HEK293 (cell line): Measurements from ENCODE around the gene NSMCE3.

ENCODE experiments used
- BCL11B ChIP-seq: fragments of 450-650 bp; formaldehyde crosslinking; IDR thresholded peaks from 2 replicates; pipeline ENCODE4 v1.5.1; 2016; ENCODE audit warnings: low read depth, missing biosample characterization, missing genetic modification characterization
- EGR2 ChIP-seq: fragments of 450-650 bp; formaldehyde crosslinking; IDR thresholded peaks from 2 replicates; pipeline ENCODE4 v1.5.1; 2016; ENCODE audit warnings: low read depth, missing biosample characterization, missing genetic modification characterization
- GFI1B ChIP-seq: fragments of 450-650 bp; formaldehyde crosslinking; IDR thresholded peaks from 2 replicates; pipeline ENCODE4 v1.5.1; 2016; ENCODE audit warnings: missing biosample characterization, missing genetic modification characterization
- HIC1 ChIP-seq: fragments of 450-650 bp; formaldehyde crosslinking; IDR thresholded peaks from 2 replicates; pipeline ENCODE4 v1.5.1; 2016; ENCODE audit warnings: missing biosample characterization, missing genetic modification characterization
- OSR2 ChIP-seq: fragments of 450-650 bp; formaldehyde crosslinking; IDR thresholded peaks from 2 replicates; pipeline ENCODE4 v1.5.1; 2016; ENCODE audit warnings: missing biosample characterization, missing genetic modification characterization
- REST ChIP-seq: fragments of 450-650 bp; formaldehyde crosslinking; IDR thresholded peaks from 2 replicates; pipeline ENCODE4 v1.5.1; 2016; ENCODE audit warnings: missing biosample characterization, missing genetic modification characterization
- SP7 ChIP-seq: fragments of 450-650 bp; formaldehyde crosslinking; IDR thresholded peaks from 2 replicates; pipeline ENCODE4 v1.5.1; 2016; ENCODE audit warnings: missing biosample characterization, missing genetic modification characterization
- YY1 ChIP-seq: fragments of 450-650 bp; formaldehyde crosslinking; IDR thresholded peaks from 2 replicates; pipeline ENCODE4 v1.5.1; 2018; ENCODE audit warnings: missing biosample characterization, missing genetic modification characterization
- ZFP37 ChIP-seq: fragments of 450-650 bp; formaldehyde crosslinking; IDR thresholded peaks from 2 replicates; pipeline ENCODE4 v1.5.1; 2016; ENCODE audit warnings: missing biosample characterization, missing genetic modification characterization
- ZFP69B ChIP-seq: fragments of 450-650 bp; formaldehyde crosslinking; IDR thresholded peaks from 2 replicates; pipeline ENCODE4 v1.5.1; 2016; ENCODE audit warnings: missing biosample characterization, missing genetic modification characterization
- ZIC2 ChIP-seq: fragments of 450-650 bp; formaldehyde crosslinking; IDR thresholded peaks from 2 replicates; pipeline ENCODE4 v1.5.1; 2016; ENCODE audit warnings: missing biosample characterization, missing genetic modification characterization
- ZNF138 ChIP-seq: fragments of 450-650 bp; formaldehyde crosslinking; IDR thresholded peaks from 2 replicates; pipeline ENCODE4 v1.5.1; 2016; ENCODE audit warnings: missing biosample characterization, missing genetic modification characterization, borderline replicate concordance
- ZNF155 ChIP-seq: fragments of 450-650 bp; formaldehyde crosslinking; IDR thresholded peaks from 2 replicates; pipeline ENCODE4 v1.5.1; 2016; ENCODE audit warnings: missing biosample characterization, missing genetic modification characterization
- ZNF23 ChIP-seq: fragments of 450-650 bp; formaldehyde crosslinking; IDR thresholded peaks from 2 replicates; pipeline ENCODE4 v1.5.1; 2016; ENCODE audit warnings: missing biosample characterization, missing genetic modification characterization, borderline replicate concordance
- ZNF335 ChIP-seq: fragments of 450-650 bp; formaldehyde crosslinking; conservative IDR thresholded peaks from 2 replicates; pipeline ENCODE4 v1.5.1; 2016; ENCODE audit warnings: missing biosample characterization, missing genetic modification characterization
- ZNF366 ChIP-seq: fragments of 450-650 bp; formaldehyde crosslinking; conservative IDR thresholded peaks from 2 replicates; pipeline ENCODE4 v1.5.1; 2016; ENCODE audit warnings: missing biosample characterization, missing genetic modification characterization
- ZNF510 ChIP-seq: fragments of 450-650 bp; formaldehyde crosslinking; IDR thresholded peaks from 2 replicates; pipeline ENCODE4 v1.5.1; 2018; ENCODE audit warnings: mild to moderate bottlenecking, missing genetic modification characterization, missing biosample characterization; ENCODE audit not compliant: insufficient replicate concordance
- ZNF544 ChIP-seq: fragments of 450-650 bp; formaldehyde crosslinking; IDR thresholded peaks from 2 replicates; pipeline ENCODE4 v1.5.0; 2017; ENCODE audit warnings: missing biosample characterization, missing genetic modification characterization
- ZNF549 ChIP-seq: fragments of 450-650 bp; IDR thresholded peaks from 2 replicates; pipeline ENCODE4 v1.5.1; 2018; ENCODE audit warnings: missing biosample characterization, missing genetic modification characterization, mild to moderate bottlenecking, inconsistent platforms, moderate library complexity
- ZNF580 ChIP-seq: fragments of 450-650 bp; formaldehyde crosslinking; IDR thresholded peaks from 2 replicates; pipeline ENCODE4 v1.5.1; 2016; ENCODE audit warnings: missing biosample characterization, missing genetic modification characterization
- ZNF777 ChIP-seq: fragments of 450-650 bp; formaldehyde crosslinking; IDR thresholded peaks from 2 replicates; pipeline ENCODE4 v1.5.1; 2017; ENCODE audit warnings: missing biosample characterization, missing genetic modification characterization, borderline replicate concordance
- TF ChIP-seq, protein P1 (sequence below): fragments of 450-650 bp; formaldehyde crosslinking; IDR thresholded peaks from 2 replicates; pipeline ENCODE4 v1.5.1; 2017; ENCODE audit warnings: missing biosample characterization, missing genetic modification characterization
- TF ChIP-seq, protein P2 (sequence below): fragments of 450-650 bp; formaldehyde crosslinking; IDR thresholded peaks from 2 replicates; pipeline ENCODE4 v1.5.1; 2016; ENCODE audit warnings: missing biosample characterization, missing genetic modification characterization, borderline replicate concordance
- TF ChIP-seq, protein P3 (sequence below): fragments of 450-650 bp; formaldehyde crosslinking; IDR thresholded peaks from 2 replicates; pipeline ENCODE4 v1.5.1; 2017; ENCODE audit warnings: missing biosample characterization, missing genetic modification characterization
- TF ChIP-seq, protein P4 (sequence below): sonication (generic); formaldehyde crosslinking; IDR thresholded peaks from 2 replicates; pipeline ENCODE4 v1.8.1; 2022; ENCODE audit warnings: mild to moderate bottlenecking, moderate library complexity, missing genetic modification reagents

The NSMCE3 gene

DNA sequence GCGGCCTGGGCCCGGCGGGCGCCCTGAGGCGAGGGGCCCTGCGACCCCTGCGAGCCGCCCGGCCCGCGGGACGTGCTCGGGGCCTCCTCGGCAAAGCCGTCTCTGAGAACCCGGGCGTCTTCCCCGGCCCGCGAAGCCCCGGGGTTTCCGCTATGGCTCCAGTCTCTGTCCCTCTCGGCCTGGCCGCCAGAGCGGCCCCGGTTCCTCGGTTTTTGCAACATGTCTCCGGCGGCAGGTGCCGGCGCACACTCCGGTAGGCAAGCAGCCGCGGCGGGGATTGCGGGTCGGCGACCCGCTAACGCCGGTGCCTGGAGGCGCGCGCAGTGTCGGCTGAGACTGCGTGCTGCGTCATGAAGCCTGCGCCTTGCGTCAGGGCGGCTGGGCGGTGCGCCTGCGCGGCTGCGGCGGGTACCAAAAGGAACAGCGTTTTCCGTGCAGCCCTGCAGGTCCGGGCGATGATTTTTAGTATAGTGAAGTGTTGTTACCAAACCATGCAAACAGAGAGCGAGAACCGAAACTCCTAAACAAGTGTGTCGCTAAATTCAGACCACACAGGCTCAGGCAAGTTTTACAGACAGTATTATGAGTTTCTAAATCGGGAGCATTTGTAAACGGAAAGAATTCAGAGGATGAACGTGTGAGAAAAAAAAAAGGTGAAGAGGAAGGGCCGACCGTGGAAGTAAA is at the start of gene NSMCE3 (continued):
- TF ChIP-seq SP7 (tag by site-specific recombination) = 0 out of 2 replicates have a peak, but pooled peaks have one; percentile 32
- no peak for TF ChIP-seq ZNF777 (tag by site-specific recombination)
- TF ChIP-seq OSR2 = no peak
- TF ChIP-seq ZFP37 = no peak
- TF ChIP-seq ZNF580 (tag by site-specific recombination) = no peak
- TF ChIP-seq ZNF366 (tag by site-specific recombination) = no peak
- no peak for TF ChIP-seq ZNF510 (tag by site-specific recombination)
- TF ChIP-seq, protein P1, sequence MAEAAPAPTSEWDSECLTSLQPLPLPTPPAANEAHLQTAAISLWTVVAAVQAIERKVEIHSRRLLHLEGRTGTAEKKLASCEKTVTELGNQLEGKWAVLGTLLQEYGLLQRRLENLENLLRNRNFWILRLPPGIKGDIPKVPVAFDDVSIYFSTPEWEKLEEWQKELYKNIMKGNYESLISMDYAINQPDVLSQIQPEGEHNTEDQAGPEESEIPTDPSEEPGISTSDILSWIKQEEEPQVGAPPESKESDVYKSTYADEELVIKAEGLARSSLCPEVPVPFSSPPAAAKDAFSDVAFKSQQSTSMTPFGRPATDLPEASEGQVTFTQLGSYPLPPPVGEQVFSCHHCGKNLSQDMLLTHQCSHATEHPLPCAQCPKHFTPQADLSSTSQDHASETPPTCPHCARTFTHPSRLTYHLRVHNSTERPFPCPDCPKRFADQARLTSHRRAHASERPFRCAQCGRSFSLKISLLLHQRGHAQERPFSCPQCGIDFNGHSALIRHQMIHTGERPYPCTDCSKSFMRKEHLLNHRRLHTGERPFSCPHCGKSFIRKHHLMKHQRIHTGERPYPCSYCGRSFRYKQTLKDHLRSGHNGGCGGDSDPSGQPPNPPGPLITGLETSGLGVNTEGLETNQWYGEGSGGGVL (tag by site-specific recombination) = no peak
- no peak for TF ChIP-seq GFI1B (tag by site-specific recombination)
- no peak for TF ChIP-seq ZNF155 (tag by site-specific recombination)
- no peak for TF ChIP-seq BCL11B (tag by site-specific recombination)
- peak; percentile 69 for TF ChIP-seq ZNF335 (tag by site-specific recombination)
- no peak for TF ChIP-seq ZNF138
- no peak for TF ChIP-seq ZNF544 (tag by site-specific recombination)
- TF ChIP-seq, protein P2, sequence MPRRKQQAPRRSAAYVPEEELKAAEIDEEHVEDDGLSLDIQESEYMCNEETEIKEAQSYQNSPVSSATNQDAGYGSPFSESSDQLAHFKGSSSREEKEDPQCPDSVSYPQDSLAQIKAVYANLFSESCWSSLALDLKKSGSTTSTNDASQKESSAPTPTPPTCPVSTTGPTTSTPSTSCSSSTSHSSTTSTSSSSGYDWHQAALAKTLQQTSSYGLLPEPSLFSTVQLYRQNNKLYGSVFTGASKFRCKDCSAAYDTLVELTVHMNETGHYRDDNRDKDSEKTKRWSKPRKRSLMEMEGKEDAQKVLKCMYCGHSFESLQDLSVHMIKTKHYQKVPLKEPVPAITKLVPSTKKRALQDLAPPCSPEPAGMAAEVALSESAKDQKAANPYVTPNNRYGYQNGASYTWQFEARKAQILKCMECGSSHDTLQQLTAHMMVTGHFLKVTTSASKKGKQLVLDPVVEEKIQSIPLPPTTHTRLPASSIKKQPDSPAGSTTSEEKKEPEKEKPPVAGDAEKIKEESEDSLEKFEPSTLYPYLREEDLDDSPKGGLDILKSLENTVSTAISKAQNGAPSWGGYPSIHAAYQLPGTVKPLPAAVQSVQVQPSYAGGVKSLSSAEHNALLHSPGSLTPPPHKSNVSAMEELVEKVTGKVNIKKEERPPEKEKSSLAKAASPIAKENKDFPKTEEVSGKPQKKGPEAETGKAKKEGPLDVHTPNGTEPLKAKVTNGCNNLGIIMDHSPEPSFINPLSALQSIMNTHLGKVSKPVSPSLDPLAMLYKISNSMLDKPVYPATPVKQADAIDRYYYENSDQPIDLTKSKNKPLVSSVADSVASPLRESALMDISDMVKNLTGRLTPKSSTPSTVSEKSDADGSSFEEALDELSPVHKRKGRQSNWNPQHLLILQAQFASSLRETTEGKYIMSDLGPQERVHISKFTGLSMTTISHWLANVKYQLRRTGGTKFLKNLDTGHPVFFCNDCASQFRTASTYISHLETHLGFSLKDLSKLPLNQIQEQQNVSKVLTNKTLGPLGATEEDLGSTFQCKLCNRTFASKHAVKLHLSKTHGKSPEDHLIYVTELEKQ (tag by site-specific recombination) = no peak
- TF ChIP-seq YY1 (tag by site-specific recombination) = no peak
- TF ChIP-seq ZFP69B (tag by site-specific recombination) = no peak
- no peak for TF ChIP-seq ZNF549 (tag by site-specific recombination)
- TF ChIP-seq REST (tag by site-specific recombination) = no peak
- TF ChIP-seq, protein P3, sequence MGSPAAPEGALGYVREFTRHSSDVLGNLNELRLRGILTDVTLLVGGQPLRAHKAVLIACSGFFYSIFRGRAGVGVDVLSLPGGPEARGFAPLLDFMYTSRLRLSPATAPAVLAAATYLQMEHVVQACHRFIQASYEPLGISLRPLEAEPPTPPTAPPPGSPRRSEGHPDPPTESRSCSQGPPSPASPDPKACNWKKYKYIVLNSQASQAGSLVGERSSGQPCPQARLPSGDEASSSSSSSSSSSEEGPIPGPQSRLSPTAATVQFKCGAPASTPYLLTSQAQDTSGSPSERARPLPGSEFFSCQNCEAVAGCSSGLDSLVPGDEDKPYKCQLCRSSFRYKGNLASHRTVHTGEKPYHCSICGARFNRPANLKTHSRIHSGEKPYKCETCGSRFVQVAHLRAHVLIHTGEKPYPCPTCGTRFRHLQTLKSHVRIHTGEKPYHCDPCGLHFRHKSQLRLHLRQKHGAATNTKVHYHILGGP (tag by site-specific recombination) = no peak
- TF ChIP-seq, protein P4, sequence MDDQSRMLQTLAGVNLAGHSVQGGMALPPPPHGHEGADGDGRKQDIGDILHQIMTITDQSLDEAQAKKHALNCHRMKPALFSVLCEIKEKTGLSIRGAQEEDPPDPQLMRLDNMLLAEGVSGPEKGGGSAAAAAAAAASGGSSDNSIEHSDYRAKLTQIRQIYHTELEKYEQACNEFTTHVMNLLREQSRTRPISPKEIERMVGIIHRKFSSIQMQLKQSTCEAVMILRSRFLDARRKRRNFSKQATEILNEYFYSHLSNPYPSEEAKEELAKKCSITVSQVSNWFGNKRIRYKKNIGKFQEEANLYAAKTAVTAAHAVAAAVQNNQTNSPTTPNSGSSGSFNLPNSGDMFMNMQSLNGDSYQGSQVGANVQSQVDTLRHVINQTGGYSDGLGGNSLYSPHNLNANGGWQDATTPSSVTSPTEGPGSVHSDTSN = no peak
- no peak for TF ChIP-seq EGR2 (tag by site-specific recombination)
- TF ChIP-seq HIC1 (tag by site-specific recombination) = no peak
- TF ChIP-seq ZNF23 = no peak
- peak; percentile 23; the same call in 1 of the 2 replicates for TF ChIP-seq ZIC2 (tag by site-specific recombination)
